Activated T-cell treated with anti-CD3 and anti-CD28 coated beads for 48 hours (primary cell): ENCODE data around the gene ALAD.

Source experiments
- DNase-seq: peaks from one replicate; pipeline ENCODE4 v3.0.0-alpha.2; 2020; ENCODE audit warnings: low read depth

Gene ALAD

DNA sequence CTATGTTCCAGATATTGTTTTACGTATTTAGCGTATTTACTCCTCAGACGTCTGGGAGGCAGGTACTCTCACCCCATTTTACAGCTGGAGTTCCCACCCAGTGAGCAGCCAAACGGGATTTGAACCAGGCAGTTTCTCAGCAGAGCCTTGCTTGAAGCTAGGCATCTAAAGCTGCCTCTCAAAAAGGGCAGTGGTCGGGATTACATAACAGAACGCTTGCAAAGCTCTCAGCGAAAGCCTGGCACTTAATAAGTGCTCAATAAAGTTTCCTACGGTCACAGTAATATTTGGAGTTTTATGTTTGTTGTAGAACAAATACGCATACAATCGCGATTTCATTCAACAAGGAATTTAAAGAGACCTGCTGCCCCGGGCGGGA is 52.0 kb downstream of the ALAD start:
- no peak for DNase-seq

GRCh38 chr9:113348437-113348836 is 52.6 kb downstream of the ALAD start:
- no peak for DNase-seq

DNA sequence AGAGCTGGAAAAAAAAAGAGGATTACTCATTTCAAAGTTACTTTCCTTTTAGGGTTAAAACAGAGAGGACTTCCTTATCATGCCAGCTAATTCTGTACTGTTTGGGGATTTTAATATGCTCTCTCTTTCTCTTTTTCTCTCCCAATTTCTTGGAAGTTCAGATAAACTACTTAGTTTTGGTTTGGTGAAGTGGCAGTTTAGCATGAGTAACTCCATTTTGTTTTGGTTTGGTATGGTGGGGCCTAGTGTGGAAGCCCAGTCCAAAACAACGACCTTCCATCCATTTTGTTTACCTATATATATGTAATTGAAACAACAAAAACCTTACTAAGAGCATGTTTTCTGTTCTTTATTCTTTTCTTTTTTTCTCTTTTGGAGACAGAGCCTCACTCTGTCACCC is 55.4 kb downstream of the ALAD start:
- no peak for DNase-seq

GRCh38 chr9:113345190-113345589 is 55.9 kb downstream of the ALAD start:
- no peak for DNase-seq

DNA sequence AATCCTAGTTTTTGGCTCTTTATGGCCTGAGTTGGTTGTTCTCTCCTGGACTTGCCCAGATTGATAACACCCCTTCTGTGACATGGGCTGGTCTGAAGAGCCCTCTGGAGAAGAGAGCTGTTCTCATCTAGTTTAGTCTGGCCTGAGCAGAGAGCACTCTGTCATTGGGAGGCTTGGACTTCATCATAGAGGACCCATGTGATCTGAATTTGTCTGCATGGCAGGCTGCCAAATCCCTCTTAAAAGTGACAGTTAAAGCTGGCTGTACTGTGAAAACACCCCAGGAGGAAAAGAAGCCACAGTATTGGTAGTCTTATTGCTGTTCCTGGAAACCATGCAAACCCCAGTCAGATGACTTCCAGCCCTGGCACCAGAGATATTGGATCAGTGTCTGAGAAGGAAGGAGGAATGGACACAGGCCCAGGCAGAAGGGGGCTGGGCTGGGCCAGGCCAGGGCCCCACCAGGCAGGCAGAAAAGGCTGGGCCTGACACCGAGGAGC is 57.3 kb downstream of the ALAD start:
- no peak for DNase-seq

- DNase-seq, result no peak
Measured at GRCh38 chr9:113341712-113342410, 59.2 kb downstream of the ALAD start.

GRCh38 chr9:113340011-113340699 is 60.9 kb downstream of the ALAD start, which contains the start of gene WDR31:
Gene WDR31 (minus strand): TSS chr9:113340275. CDS start chr9:113332022, 8,253 bp downstream.
- DNase-seq, result peak; percentile 85

GRCh38 chr9:113337714-113338113 is 63.4 kb downstream of the ALAD start:
- DNase-seq, result no peak
